RCC 7860 (cell line): ENCODE results near the gene TMEM140.

Source experiments
- DNase-seq: peaks from one replicate; pipeline ENCODE4 v3.0.0-alpha.2; 2015; ENCODE audit warnings: low spot score
- FAIRE-seq: peaks from 2 replicates; lab custom pipeline; 2012; peaks lifted over from hg19 to GRCh38; lab: Jason Lieb, UNC

Gene TMEM140

GRCh38 chr7:135192914-135193536 is 45.2 kb downstream of the TMEM140 start:
- no peak for FAIRE-seq

GRCh38 chr7:135193615-135194081 is 45.8 kb downstream of the TMEM140 start:
- FAIRE-seq (peak; percentile 62), DNase-seq (peak; percentile 92)

More at GRCh38 chr7:135192914-135193536, 45.2 kb downstream of the TMEM140 start:
- DNase-seq: no peak

- DNase-seq: peak; percentile 49
- no peak for FAIRE-seq
Measured at GRCh38 chr7:135194494-135195095, 46.7 kb downstream of the TMEM140 start.

GRCh38 chr7:135195156-135195555 is 47.3 kb downstream of the TMEM140 start:
- FAIRE-seq (no peak), DNase-seq (no peak)

GRCh38 chr7:135195968-135196629 is 48.2 kb downstream of the TMEM140 start:
- FAIRE-seq: no peak
- no peak for DNase-seq

- DNase-seq (no peak), FAIRE-seq (no peak)
Measured at GRCh38 chr7:135197343-135197742, 49.5 kb downstream of the TMEM140 start.

GRCh38 chr7:135197906-135198655 is 50.2 kb downstream of the TMEM140 start:
- no peak for DNase-seq
- FAIRE-seq: no peak

GRCh38 chr7:135199439-135199838 is 51.6 kb downstream of the TMEM140 start:
- FAIRE-seq (no peak), DNase-seq (no peak)

- no peak for FAIRE-seq
Measured at GRCh38 chr7:135200821-135201331, 53.0 kb downstream of the TMEM140 start.

GRCh38 chr7:135201350-135201749 is 53.5 kb downstream of the TMEM140 start:
- no peak for DNase-seq

More at GRCh38 chr7:135200821-135201331, 53.0 kb downstream of the TMEM140 start:
- DNase-seq: no peak

GRCh38 chr7:135204341-135204749 is 56.5 kb downstream of the TMEM140 start:
- FAIRE-seq (peak; percentile 92), DNase-seq (peak; percentile 97)

More at GRCh38 chr7:135201350-135201749, 53.5 kb downstream of the TMEM140 start:
- no peak for FAIRE-seq

GRCh38 chr7:135204876-135205275 is 57.0 kb downstream of the TMEM140 start:
- DNase-seq: no peak
- FAIRE-seq: no peak

GRCh38 chr7:135205850-135206249 is 58.0 kb downstream of the TMEM140 start:
- no peak for DNase-seq
- FAIRE-seq: no peak

- FAIRE-seq (no peak), DNase-seq (no peak)
Measured at GRCh38 chr7:135206941-135207391, 59.1 kb downstream of the TMEM140 start.

GRCh38 chr7:135207406-135208101 is 59.7 kb downstream of the TMEM140 start:
- FAIRE-seq: no peak

GRCh38 chr7:135208102-135208793 is 60.4 kb downstream of the TMEM140 start:
- FAIRE-seq (peak; percentile 35), DNase-seq (peak; percentile 70)

More at GRCh38 chr7:135207406-135208101, 59.7 kb downstream of the TMEM140 start:
- DNase-seq: no peak

GRCh38 chr7:135209225-135209834 is 61.5 kb downstream of the TMEM140 start:
- FAIRE-seq: peak; percentile 49
- no peak for DNase-seq

GRCh38 chr7:135210888-135211178 is 63.0 kb downstream of the TMEM140 start:
- FAIRE-seq: no peak
- DNase-seq: no peak
